NCI-H446 (cell line): ENCODE results near the gene EFCAB11.

Source experiments
- DNase-seq, 2 experiments: peaks; one replicate each; lab custom pipeline; 2025; lab: John Stamatoyannopoulos, UW

Gene EFCAB11

GRCh38 chr14:89866458-89866857 is 88.1 kb downstream of the EFCAB11 start:
- no peak for DNase-seq

DNA sequence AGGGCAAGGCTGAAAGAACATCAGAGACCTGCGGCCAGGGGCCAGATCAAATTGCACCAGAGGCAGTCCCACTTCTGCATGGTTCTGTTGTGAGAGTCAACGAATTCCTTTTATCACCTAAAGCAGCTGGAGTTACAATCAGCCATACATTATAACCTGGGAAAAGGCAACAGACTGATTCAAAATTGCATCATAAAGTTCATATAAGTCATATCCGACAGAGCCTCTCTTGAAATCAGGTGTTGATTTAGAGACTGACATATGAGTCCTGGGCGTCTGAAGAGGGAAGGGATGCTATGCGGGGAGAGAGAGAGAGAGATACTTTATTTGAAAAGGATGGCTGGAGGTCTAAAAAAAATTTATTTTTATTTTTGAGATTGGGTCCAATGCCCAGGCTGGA is 89.4 kb downstream of the EFCAB11 start:
- no peak for DNase-seq

DNA sequence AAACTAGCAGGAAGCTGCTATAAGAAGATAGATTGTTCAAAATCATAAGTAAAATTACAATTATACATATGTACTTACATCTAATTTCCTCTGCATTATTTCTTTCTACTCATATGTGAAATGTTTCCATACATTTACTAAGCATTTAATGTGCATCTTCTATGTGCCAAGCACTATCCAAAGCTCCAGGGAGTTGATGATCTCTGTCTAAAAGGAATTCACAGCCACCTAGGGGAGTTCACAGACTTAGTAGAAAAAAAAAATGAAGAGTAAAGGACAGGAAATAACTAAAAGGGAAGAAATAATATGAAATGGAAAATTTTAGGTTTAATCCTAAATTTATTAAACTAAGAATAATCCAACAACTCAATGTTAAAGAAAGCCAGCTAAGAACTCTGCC is 91.7 kb downstream of the EFCAB11 start:
- DNase-seq, result no peak

DNA sequence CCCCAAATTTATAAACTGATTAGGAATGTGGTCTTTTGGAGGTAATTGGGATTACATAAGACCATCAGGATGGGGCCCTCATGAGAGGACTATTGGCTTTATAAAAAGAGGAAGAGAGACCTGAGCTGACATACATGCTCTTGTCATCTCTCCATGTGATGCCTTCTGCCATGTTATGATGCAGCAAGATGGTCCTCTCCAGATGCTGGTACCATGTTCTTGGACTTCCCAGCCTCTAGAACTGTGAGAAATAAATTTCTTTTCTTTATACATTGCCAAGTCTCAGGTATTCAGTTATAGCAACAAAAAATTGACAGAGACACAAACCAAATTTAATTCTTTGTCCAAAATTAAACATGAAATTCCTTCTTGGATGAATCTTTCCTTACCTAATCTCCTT is 92.9 kb downstream of the EFCAB11 start:
- no peak for DNase-seq

- no peak for DNase-seq
Measured at GRCh38 chr14:89858089-89858488, 96.4 kb downstream of the EFCAB11 start.

- no peak for DNase-seq
Measured at GRCh38 chr14:89856871-89857345, 97.6 kb downstream of the EFCAB11 start.

GRCh38 chr14:89855961-89856656 is 98.4 kb downstream of the EFCAB11 start:
- no peak for DNase-seq

DNA sequence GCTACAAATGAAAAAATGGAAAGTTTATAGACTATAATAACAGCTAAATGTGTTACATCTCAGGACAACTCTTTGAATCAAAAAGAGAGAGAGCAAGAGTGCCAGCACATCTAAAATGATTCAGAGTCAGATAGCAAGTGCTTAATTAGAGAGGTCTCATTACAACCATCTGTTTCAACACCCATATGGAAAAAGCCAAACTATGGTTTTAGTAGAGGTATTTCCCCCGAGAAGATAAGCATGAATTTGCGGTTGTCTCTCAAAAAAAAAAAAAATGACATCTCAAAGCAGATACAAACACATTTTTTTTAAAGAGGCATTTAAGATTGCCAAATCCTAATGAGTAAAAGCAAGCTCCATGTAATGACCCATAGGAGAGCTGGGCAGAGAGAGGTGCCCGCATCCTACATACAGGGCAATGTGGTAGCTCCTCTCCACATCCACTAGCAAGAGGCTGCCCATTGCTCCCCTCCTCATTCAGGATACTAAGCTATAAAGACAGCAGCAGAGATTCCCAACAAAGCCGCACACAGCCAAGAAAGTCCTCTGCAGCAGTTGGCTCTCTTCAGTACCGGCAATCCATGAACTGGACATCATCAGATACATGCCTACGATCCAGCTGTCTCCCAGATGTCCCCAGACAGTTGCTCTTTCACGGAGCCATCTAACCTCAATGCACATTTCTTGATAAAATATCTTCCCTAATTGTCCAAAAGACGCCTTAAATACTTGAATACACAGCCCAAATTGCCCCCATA is 100.4 kb downstream of the EFCAB11 start:
- DNase-seq, result no peak

DNA sequence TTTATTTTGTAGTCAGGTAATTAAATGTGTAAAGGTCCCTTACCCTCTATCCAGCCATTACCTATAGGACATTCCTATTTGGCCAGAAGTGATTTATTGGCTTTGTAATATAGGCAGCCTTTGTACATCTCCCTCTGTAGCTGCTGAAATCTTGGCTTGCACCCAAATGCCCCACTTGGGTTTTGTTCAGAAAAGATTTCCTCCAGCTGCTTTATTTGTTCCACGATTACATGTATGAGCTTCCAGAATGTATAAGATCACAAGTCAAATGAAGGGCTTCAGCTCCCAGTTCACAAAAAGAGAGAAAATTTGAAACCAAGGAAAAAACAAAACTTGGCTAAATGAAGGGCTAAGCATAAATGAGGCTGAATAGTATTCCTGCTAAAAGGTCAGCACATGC is 103.4 kb downstream of the EFCAB11 start:
- peak in 1 of 2 experiments; percentile 54 for DNase-seq

- DNase-seq, result no peak
Measured at GRCh38 chr14:89849931-89850330, 104.6 kb downstream of the EFCAB11 start.

DNA sequence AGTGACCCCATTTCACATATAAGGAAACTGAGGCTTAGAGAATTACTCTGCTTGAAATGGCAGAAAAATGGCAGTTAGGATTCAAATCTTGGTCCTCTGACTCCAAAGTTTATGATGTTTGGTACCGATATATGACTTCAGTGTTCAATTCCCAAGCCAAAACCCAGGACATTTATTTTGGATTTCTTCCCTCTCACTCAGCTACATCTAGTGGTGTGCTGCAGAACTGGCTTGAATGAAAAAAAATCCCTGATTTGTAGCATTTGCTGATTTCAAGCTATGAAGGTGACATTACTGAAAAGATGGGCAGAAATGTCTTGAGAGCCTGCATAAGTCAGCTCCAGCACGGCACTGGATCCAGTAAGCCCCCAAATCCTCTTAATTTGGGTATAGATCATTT is 106.4 kb downstream of the EFCAB11 start:
- DNase-seq, result no peak

GRCh38 chr14:89845346-89845745 is 109.2 kb downstream of the EFCAB11 start:
- no peak for DNase-seq

DNA sequence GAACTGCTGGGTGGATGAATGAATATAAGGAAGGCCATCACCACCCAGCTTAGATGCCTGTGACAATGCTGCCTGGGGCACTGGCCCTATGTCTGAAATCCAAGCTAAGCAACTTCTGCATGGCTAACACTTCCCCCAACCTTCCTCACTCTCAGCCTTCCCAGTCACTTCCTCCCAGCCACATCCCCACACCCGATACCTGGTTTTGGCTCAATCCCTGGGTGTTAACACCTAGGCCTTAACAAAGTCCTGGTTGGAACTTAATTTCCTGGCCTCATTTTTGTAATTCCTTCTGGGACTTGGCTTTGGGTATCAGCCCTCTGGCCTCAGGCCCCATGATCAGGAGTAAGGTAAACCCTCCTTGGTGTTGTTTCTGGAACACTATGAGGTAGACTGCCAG is 110.0 kb downstream of the EFCAB11 start:
- no peak for DNase-seq

DNA sequence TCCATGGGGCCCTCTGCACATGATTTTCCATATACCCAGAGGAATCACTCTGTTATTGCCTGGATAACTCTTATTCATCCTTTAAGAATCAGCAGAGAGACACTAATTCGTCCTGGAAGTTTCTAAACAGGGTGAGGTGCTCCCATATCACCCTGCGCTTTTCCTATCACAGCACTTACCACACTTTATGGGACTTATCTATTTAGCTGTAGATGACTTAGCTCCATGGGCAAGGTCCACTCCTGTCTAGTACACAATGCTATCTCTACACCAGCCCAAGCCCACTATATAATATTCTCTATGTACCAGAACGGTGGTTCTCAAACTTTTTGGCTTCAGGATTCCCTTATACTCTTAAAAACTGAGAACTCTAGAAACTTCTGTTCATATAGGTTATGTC is 111.7 kb downstream of the EFCAB11 start:
- no peak for DNase-seq

- no peak for DNase-seq
Measured at GRCh38 chr14:89841851-89842250, 112.7 kb downstream of the EFCAB11 start.

DNA sequence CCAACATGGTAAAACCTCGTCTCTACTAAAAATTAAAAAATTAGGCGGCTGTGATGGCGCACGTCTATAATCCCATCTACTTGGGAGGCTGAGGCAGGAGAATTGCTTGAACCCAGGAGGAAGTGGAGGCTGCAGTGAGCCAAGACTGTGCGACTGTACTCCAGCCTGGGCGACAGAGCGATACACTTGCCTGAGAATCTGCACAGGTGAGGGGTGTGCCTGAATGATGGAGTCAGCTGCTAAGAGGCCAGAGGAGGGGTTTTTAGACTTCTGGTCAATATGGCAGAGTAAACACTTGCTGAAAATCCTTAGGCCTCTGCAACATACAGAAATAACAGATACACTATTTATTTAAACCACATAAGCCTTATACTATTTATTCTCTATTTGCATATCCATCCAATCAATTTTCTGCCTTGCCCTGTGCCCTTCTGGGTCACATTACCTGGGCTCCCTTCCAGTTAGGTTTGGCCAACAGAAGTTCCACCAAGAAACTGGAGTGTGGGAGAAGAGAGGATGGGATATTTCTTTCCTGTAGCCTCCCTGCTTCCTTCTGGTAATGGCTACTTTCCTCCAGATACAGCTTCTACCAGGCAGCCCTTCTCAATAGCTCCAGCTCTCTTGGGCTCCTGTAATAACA is 117.6 kb downstream of the EFCAB11 start:
- DNase-seq, result no peak

GRCh38 chr14:89833661-89834060 is 120.9 kb downstream of the EFCAB11 start:
- DNase-seq, result no peak

- peak in 1 of 2 experiments; percentile 24 for DNase-seq
Measured at GRCh38 chr14:89833120-89833532, 121.4 kb downstream of the EFCAB11 start.

DNA sequence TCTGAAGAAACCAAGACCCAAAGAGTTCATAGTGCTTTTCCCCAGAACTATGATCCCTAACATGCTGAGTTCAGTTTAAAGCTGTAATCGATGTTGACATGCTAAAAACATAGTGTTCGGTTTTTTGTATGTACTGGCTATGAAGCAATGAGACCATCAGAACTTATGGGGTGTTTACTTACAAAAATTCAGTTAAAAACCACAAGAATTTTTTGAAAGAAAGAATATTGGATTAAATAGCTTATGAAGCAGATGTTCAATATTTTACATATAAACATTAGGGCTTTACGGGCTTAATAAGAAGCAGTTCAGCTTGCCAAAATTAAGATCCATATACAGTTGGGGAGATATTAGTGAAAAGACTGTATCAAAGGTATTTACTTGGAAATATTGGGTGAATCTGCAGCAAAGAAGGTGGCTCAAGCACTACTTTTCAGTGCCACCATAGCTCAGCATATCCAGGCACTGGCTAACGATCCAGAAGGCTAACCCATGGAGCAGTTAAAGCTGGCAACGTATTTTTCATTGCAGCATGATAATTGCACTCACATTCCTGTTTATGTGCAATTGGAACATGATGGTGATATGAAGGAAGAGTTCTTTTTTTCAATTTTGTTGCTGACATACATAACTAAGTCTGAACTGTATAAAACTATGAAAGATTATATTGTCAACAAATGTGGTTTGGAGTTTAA is 125.9 kb downstream of the EFCAB11 start:
- peak in 1 of 2 experiments; percentile 9 for DNase-seq

DNA sequence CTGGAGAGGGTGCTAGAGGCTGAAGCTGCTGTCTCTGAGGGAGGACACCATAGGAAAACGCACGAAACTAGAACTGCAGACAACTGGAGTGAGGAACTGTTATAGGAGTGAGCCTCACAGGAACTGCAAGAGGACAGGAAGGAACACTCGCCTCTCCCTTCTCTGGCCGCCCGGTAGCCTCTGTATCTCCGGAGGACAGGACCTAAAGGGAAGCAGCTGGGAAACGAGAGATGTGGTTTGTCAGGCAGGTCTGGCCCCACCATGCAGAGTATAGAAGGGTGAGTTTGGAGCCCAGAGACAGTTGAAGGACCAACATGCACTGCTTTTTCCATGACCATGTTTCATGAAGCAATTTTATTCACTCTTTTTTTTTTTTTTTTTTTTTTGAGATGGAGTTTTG is 127.3 kb downstream of the EFCAB11 start:
- DNase-seq, result no peak

GRCh38 chr14:89826596-89826995 is 127.9 kb downstream of the EFCAB11 start:
- no peak for DNase-seq

- no peak for DNase-seq
Measured at GRCh38 chr14:89823743-89824142, 130.8 kb downstream of the EFCAB11 start.
